ENCODE measurements around the gene RANBP17.

GRCh38 chr5:171306166-171306565, 444.3 kb downstream of the RANBP17 start:
- no peak for TF ChIP-seq CTCF (IDR thresholded peaks at IDR 0.05)
- TF ChIP-seq EP300 (IDR thresholded peaks at IDR 0.05; ENCODE audit: low read depth) = no peak
- TF ChIP-seq POLR2A (IDR thresholded peaks at IDR 0.05) = no peak
